GM23338 (cell line): ENCODE results near the gene FHIT. TPM values are rescaled to one million over a fixed set of nuclear protein-coding genes. Genes with fewer than 3 reads are reported as not detected.

ENCODE experiments used
- ATAC-seq: fragments of 200-7000 bp; cut with Tn5 transposase; 3 replicates; pipeline ENCODE4 v1.9.1; 2020
- DNase-seq: peaks from one replicate; pipeline ENCODE4 v3.0.0-alpha.2; 2015; ENCODE audit warnings: low spot score
- H2AFZ ChIP-seq: fragments of 200-600 bp; sonication (generic); 2 replicates; pipeline ENCODE4 v1.8.0; 2016; ENCODE audit warnings: antibody characterized with exemption, mild to moderate bottlenecking, moderate library complexity
- H3F3A ChIP-seq: fragments of 200-600 bp; sonication (generic); replicated peaks from 2 replicates; pipeline ENCODE4 v1.8.0; 2017; ENCODE audit warnings: antibody characterized with exemption, mixed run types, low read depth
- H3K27ac ChIP-seq: fragments of 200-600 bp; sonication (generic); 2 replicates; pipeline ENCODE4 v1.6.1; 2016; ENCODE audit warnings: low read depth
- H3K27me3 ChIP-seq: fragments of 200-600 bp; sonication (generic); 2 replicates; pipeline ENCODE4 v1.8.0; 2016; ENCODE audit warnings: mild to moderate bottlenecking, mixed run types, moderate library complexity; ENCODE audit not compliant: insufficient read depth
- H3K36me3 ChIP-seq: fragments of 200-600 bp; sonication (generic); 2 replicates; pipeline ENCODE4 v1.8.0; 2016; ENCODE audit warnings: mild to moderate bottlenecking; ENCODE audit not compliant: insufficient read depth
- H3K4me1 ChIP-seq: fragments of 200-600 bp; sonication (generic); 2 replicates; pipeline ENCODE4 v1.8.0; 2016; ENCODE audit warnings: mild to moderate bottlenecking, moderate library complexity; ENCODE audit not compliant: insufficient read depth
- H3K4me2 ChIP-seq: fragments of 200-600 bp; sonication (generic); 2 replicates; pipeline ENCODE4 v1.7.1; 2017; ENCODE audit warnings: mixed run types
- H3K4me3 ChIP-seq: fragments of 200-600 bp; sonication (generic); 2 replicates; pipeline ENCODE4 v1.6.1; 2016; ENCODE audit warnings: mixed run types
- H3K79me2 ChIP-seq: fragments of 200-600 bp; sonication (generic); replicated peaks from 2 replicates; pipeline ENCODE4 v1.8.0; 2017; ENCODE audit warnings: mild to moderate bottlenecking; ENCODE audit not compliant: insufficient read depth
- H3K9me2 ChIP-seq: fragments of 200-600 bp; sonication (generic); 2 replicates; pipeline ENCODE4 v1.8.0; 2017; ENCODE audit not compliant: insufficient read depth
- H4K20me1 ChIP-seq: fragments of 200-600 bp; sonication (generic); replicated peaks from 2 replicates; pipeline ENCODE4 v1.8.0; 2017; ENCODE audit warnings: mild to moderate bottlenecking; ENCODE audit not compliant: insufficient read depth
- H3K27ac Mint-ChIP-seq: 2 replicates; pipeline ENCODE4 v1.8.0; 2020; ENCODE audit warnings: inconsistent platforms, mild to moderate bottlenecking, moderate library complexity, mixed read lengths
- H3K27me3 Mint-ChIP-seq: 3 replicates; pipeline ENCODE4 v1.8.0; 2022; ENCODE audit warnings: low read depth, mild to moderate bottlenecking, moderate library complexity, mixed read lengths, inconsistent platforms; ENCODE audit not compliant: insufficient read depth, poor library complexity
- H3K36me3 Mint-ChIP-seq: 3 replicates; pipeline ENCODE4 v1.8.0; 2021; ENCODE audit warnings: low read depth, mild to moderate bottlenecking, inconsistent platforms, moderate library complexity, mixed read lengths
- H3K4me1 Mint-ChIP-seq: 3 replicates; pipeline ENCODE4 v1.8.0; 2020; ENCODE audit warnings: mild to moderate bottlenecking, inconsistent platforms, mixed read lengths
- H3K4me3 Mint-ChIP-seq: 3 replicates; pipeline ENCODE4 v1.8.0; 2021; ENCODE audit warnings: moderate library complexity, mild to moderate bottlenecking, inconsistent platforms, mixed read lengths
- H3K9me3 Mint-ChIP-seq: 3 replicates; pipeline ENCODE4 v1.8.0; 2020; ENCODE audit warnings: moderate library complexity, mild to moderate bottlenecking, inconsistent platforms, mixed read lengths
- CREB1 ChIP-seq: fragments of 250-450 bp; sonication (Bioruptor Pico); IDR thresholded peaks from 2 replicates; pipeline ENCODE4 v1.5.0; 2020; ENCODE audit warnings: low read depth, mild to moderate bottlenecking, moderate library complexity
- CTCF ChIP-seq, 2 experiments: fragments of 200-600 bp in 1 of 2; sonication (generic) in 1 of 2; conservative IDR thresholded peaks; 2 replicates each; pipeline versions ENCODE4 v1.5.1 to v1.6.1; 2016 to 2017; ENCODE audit warnings: antibody characterized with exemption in 2 of 2, low read depth in 2 of 2, mild to moderate bottlenecking in 2 of 2, moderate library complexity in 1 of 2
- ETS1 ChIP-seq: IDR thresholded peaks from 2 replicates; pipeline ENCODE4 v1.6.1; 2016; ENCODE audit warnings: antibody characterized with exemption
- EZH2 ChIP-seq: fragments of 200-600 bp; sonication (generic); IDR thresholded peaks from one replicate; pipeline ENCODE4 v1.8.0; 2017; ENCODE audit warnings: antibody characterized with exemption, mild to moderate bottlenecking, low read depth; ENCODE audit not compliant: unreplicated experiment
- EZH2phosphoT487 ChIP-seq: fragments of 200-600 bp; sonication (generic); IDR thresholded peaks from one replicate; pipeline ENCODE4 v1.8.1; 2018; ENCODE audit warnings: antibody characterized with exemption; ENCODE audit not compliant: unreplicated experiment
- JUNB ChIP-seq: IDR thresholded peaks from one replicate; pipeline ENCODE4 v1.6.1; 2016; ENCODE audit warnings: antibody characterized with exemption; ENCODE audit not compliant: unreplicated experiment
- NANOG ChIP-seq: IDR thresholded peaks from 2 replicates; pipeline ENCODE4 v1.6.1; 2016; ENCODE audit warnings: antibody characterized with exemption, borderline replicate concordance
- POLR2AphosphoS5 ChIP-seq: IDR thresholded peaks from 2 replicates; pipeline ENCODE4 v1.6.1; 2016; ENCODE audit warnings: antibody characterized with exemption, low read depth
- STAT1 ChIP-seq: IDR thresholded peaks from one replicate; pipeline ENCODE4 v1.6.1; 2016; ENCODE audit warnings: antibody characterized with exemption; ENCODE audit not compliant: unreplicated experiment
- microRNA-seq: library from miRNA; unstranded; fragments of <30 nt; microRNA quantifications from one replicate; pipeline ENCODE4, GENCODE V29; 2017
- polyA plus RNA-seq: library from polyadenylated mRNA; unstranded; fragments of >200 nt; fragmentation: Nextera tagmentation; extraction: Ambion mirVana; gene quantifications from 2 replicates; pipeline ENCODE4 v1.2.1, GENCODE V29; 2016
- small RNA-seq: library from RNA; depleted of rRNA; stranded (forward); fragments of <200 nt; gene quantifications from one replicate; pipeline ENCODE3, GENCODE V24; 2014; ENCODE audit warnings: low replicate concordance
- total RNA-seq: library from RNA; depleted of rRNA; stranded (reverse); fragments of >200 nt; shearing (Covaris generic); gene quantifications from 2 replicates; pipeline ENCODE4 v1.2.3, GENCODE V29; 2014

Gene FHIT
- total and polyA plus RNA-seq, 2 experiments from 2014 or later: 3.0 to 8.3 TPM

- H3K36me3 ChIP-seq: no peaks in the 10 kb centered on the region
- no peaks in the 10 kb centered on the region for H4K20me1 ChIP-seq
- DNase-seq: no peak
- Mint-ChIP-seq H3K27ac (no peak overlapping the region), H3K9me3 (no peaks in the 10 kb centered on the region), H3K4me3 (no peak overlapping the region), H3K4me1 (no peaks in the 10 kb centered on the region), H3K27me3 (no peaks in the 10 kb centered on the region), H3K36me3 (no peaks in the 10 kb centered on the region)
- ATAC-seq: no peak
- TF ChIP-seq CREB1 (CRISPR knock-in tag): no peak
- no peak for TF ChIP-seq EZH2phosphoT487
- TF ChIP-seq STAT1: no peak
- no peak for TF ChIP-seq JUNB
- no peak for TF ChIP-seq ETS1
- no peak for TF ChIP-seq NANOG
- no peak for TF ChIP-seq CTCF (conservative IDR thresholded peaks at IDR 0.05; ENCODE audit: low read depth in 2 of 2)
- no peak for TF ChIP-seq EZH2
- TF ChIP-seq POLR2AphosphoS5: no peak
- H3F3A ChIP-seq: no peaks in the 10 kb centered on the region
- no peak overlapping the region for H3K4me2 ChIP-seq
- no peak overlapping the region for H3K27ac ChIP-seq
- H3K9me2 ChIP-seq: no peaks in the 10 kb centered on the region
- no peaks in the 10 kb centered on the region for H3K79me2 ChIP-seq
- H3K4me3 ChIP-seq: no peak overlapping the region
- H3K4me1 ChIP-seq: no peaks in the 10 kb centered on the region
- no peaks in the 10 kb centered on the region for H3K27me3 ChIP-seq
- no peak overlapping the region for H2AFZ ChIP-seq
Measured at GRCh38 chr3:59699648-59700320, 1551.5 kb downstream of the FHIT start.

Small RNA genes within 50 kb of the gene (microRNA-seq; reads per million reads assigned to microRNA genes)
- gene MIR548BB: not detected

Small RNA genes within 50 kb of the gene (small RNA-seq; reads per million reads assigned to genes)
- gene MIR548BB: not detected
- gene RF00012: not detected
